GM21381 (cell line): ENCODE data around the gene UNG.
"Not testable (repeated sequence)": the region's sequence is repeated elsewhere in the genome, so short reads cannot be mapped to it uniquely, and the experiment has no call there.

Experiments used
- ATAC-seq: cut with Tn5 transposase; IDR thresholded peaks from one replicate; pipeline ENCODE4 v1.9.1; 2021; ENCODE audit warnings: mild to moderate bottlenecking, moderate library complexity; ENCODE audit not compliant: unreplicated experiment

UNG gene

GRCh38 chr12:109120095-109120494 is 22.7 kb downstream of the UNG start:
- no peak for ATAC-seq

DNA sequence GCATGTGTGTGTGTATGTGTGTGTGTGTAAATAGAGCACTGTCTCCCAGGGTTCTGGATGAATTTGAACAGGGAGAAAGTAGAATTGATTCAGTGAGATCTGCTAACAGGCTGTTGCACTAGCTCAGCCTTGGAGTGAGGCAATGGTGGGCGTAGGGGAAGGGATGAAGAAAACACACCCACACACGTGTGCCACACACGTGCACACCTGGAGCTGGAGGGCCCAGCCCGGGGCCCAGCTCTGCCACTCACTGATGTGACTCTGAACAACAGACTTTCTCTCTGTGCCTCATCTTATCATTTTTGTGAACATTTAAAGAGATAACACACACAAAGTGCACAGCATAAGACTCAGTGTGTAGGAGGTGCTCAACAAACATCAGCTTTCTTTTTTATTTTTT is 23.2 kb downstream of the UNG start:
- no peak for ATAC-seq

DNA sequence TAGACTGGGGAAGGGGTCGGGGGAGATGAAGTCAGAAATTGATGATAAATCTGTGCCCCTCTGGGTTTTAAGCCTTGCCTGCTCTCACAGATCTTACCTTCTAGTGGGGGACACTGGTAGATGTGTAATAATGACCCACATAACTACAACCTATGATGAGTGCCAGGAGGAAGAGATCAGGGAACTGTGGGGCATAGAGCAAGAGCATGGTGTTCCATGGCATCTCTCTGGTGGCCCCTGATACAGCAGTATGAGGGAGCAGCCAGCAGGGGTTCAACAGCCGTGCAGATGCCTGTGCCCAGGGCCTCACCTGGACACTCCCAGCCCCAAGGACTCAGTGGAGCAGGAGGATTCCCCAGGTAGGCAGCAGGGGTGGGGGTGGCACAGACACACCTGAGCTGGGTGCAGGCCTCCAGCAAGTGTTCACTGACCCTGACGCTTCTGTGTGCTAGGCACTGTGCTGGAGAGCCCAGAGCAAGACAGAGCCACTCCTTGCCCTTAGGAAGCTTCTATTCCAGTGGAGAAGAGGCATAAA is 24.0 kb downstream of the UNG start:
- no peak for ATAC-seq

- no peak for ATAC-seq
Measured at GRCh38 chr12:109124878-109125648, 27.7 kb downstream of the UNG start.

GRCh38 chr12:109125791-109126190 is 28.4 kb downstream of the UNG start:
- no peak for ATAC-seq

DNA sequence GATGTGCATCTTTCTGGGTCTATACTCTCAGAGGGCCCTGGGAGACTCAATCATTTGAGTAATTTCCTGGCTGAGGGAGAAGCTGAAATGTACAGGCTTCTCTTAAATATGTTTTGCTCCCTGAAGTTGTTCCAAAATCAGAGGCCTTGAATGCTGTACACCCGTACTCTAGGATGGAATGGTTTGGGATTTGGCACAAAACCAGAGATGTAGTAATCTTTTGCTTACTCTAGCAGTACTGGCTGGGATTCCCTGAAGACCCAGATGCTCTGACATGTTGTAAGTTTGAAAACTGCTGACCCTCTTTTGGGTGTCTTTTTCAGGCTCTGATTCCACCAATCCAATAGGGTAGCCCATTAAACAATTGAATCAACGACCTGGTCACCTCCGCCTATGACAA is 29.4 kb downstream of the UNG start:
- ATAC-seq, result no peak

DNA sequence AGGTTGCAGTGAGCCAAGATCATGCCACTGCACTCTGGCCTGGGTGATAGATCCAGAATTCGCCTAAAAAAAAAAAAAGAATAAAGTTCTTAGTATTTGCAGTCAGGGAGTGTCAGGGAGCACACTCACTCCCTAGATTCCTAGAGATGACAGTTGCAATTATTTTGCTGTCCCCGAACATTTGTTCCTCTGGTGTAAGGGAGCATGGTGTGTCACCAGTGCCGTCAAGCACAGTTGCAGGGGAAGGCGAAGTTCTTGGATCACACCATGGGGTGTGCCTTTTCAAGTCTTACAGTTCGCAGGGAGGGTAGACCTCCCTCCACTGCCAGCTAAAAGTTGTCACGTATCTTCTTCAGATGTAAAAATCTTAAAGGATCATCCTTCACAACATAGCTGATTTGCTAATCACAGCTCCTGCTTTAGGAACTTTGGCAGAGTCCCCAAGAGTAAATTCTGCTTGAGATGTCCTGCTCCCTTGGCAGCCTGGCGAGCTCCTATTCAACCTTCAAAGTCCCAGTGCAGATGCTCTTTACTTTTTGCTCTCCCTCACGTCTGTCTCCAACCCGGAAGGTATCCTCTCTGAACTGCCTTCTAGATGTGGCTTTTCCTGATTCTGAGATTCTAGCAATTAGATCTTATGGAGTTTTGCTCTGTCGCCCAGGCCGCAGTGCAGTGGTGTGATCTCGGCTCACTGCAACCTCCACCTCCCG is 30.3 kb downstream of the UNG start:
- ATAC-seq, result no peak

DNA sequence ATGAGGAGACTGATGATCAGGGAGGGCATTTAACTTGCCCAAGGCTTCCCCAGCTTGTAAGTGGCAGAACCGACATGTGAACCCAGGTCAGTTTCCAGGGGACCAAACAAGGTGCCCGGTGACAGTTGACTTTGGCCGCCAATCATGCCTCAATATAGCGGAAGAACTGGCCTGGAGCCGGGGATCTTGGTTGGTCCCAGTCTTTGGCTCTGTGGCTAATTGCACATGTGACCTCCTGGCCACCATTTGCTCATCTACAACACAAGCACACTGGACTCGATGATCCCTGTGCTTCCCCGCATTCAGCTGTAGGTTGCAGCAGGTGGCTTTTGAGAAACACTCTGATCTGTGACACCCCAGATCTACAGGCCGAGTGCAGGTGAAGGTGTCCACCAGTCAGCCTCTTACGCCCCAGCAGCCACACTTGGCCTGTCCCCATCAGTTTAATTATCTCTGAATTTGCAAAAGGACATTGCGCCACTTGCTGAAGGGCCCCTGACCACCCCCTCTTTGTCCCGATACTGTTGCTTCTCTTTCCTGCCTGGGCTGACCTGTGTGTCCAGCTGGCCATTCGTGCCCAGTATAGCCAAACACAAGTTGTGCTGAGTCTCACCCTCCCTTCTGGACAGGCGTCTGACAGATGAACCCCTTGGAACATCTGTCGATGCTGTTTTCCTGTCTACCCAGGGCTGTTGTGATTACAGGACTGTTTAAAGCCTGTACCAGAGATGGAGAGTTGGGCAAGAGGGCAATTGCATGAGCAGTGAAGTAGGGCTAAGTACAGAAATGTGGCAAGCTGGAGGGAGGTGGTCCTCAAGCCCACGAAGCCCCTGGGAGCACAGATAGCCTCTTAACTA is 33.1 kb downstream of the UNG start:
- ATAC-seq, result no peak

- ATAC-seq, result no peak
Measured at GRCh38 chr12:109131154-109132050, 34.0 kb downstream of the UNG start.

DNA sequence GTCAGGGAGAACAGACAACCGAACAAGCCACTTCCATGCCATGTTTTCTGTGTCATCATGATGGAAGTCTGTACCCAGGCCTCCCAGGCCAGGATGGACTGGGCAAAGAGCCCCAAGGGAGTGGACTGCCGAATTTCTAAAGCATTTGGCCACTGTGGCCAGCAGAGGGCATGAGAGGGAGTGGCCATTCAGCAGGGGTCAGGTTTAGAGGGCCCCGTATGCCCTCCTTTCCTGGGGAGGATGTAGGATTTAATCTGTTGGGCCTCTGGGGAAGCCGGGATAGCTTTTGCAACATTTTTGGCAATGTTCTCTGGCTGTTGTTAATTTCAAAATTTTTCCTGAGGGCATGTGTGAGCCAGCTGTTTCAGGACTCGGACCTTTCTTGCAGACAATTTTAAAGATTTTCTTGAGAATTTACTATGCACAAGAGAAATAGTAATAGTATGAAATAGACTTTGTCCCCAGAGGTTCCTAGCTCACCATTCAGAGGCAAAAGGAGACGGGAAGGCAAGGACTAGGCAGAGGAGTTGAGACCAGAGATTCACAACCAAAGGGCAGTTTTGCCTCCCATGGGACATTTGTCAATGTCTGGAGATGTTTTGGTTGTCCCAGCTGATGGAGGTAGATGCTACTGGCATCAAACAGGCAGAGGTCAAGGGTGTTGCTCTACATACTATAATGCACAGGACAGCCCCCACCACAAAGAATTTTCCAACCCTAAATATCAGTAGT is 37.0 kb downstream of the UNG start:
- ATAC-seq, result no peak

- ATAC-seq, result no peak
Measured at GRCh38 chr12:109137055-109137454, 39.7 kb downstream of the UNG start.

DNA sequence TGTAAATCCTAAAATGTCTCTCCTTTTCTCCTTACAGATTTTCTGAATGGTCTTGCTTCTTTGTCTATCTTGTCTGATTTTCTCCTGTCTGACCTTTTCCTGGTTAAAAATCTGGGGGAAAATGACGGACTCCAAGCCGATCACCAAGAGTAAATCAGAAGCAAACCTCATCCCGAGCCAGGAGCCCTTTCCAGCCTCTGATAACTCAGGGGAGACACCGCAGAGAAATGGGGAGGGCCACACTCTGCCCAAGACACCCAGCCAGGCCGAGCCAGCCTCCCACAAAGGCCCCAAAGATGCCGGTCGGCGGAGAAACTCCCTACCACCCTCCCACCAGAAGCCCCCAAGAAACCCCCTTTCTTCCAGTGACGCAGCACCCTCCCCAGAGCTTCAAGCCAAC is 42.0 kb downstream of the UNG start:
- no peak for ATAC-seq

GRCh38 chr12:109139791-109140190 is 42.4 kb downstream of the UNG start:
- ATAC-seq, result no peak

GRCh38 chr12:109140560-109140959 is 43.2 kb downstream of the UNG start:
- ATAC-seq, result no peak

- no peak for ATAC-seq
Measured at GRCh38 chr12:109144224-109144623, 46.8 kb downstream of the UNG start.

DNA sequence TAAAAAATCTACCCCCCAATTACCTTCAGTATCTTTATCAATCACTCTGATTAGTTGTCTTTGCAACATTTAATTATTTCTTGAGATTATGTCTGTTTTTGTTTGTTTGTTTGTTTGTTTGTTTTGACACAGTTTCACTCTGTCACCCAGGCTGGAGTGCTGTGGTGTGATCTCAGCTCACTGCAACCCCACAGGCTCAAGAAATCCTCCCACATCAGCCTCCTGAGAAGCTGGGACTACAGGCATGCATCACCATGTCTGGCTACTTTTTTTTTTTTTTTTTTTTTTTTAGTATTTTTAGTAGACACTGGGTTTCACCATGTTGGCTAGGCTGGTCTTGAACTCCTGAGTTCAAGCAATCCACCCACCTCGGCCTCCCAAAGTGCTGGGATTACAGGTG is 49.7 kb downstream of the UNG start:
- ATAC-seq, result not testable (repeated sequence)

- ATAC-seq, result no peak
Measured at GRCh38 chr12:109147954-109148353, 50.6 kb downstream of the UNG start.

DNA sequence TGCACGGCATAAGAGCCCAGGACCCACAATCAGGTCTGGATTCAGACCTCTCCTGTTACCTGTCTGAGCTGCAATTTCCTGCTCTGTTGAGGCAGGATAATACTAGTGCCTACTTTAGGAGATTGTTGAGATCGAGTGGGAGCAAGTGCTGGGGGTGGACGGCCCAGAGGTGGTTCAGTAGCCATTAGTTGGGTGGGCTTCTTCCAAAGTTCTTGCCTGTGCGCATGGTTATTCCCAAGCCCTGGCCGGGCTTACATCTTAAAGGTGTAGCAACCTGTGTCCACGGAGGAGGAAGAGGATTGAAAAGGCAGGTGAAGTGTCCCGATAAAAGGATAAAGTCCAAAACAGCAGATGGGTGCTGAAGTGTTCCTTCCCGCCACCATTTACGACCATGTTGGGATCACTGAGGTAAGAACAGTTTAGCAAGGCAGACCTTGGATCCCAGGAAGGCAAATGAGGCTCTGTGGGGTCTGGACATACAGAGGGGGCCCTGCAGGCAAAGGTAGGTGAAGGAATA is 52.8 kb downstream of the UNG start:
- no peak for ATAC-seq

- ATAC-seq, result no peak
Measured at GRCh38 chr12:109151457-109151856, 54.1 kb downstream of the UNG start.
